Keratinocyte (primary cell): Measurements from ENCODE around the gene HYAL2. TPM values are rescaled to one million over a fixed set of nuclear protein-coding genes. Genes with fewer than 3 reads are reported as not detected.

Source experiments
- DNase-seq: peaks from one replicate; pipeline ENCODE4 v3.0.0-alpha.2; 2011; ENCODE audit warnings: low read depth, missing footprints, low spot score
- FAIRE-seq: peaks from 2 replicates; lab custom pipeline; 2011; peaks lifted over from hg19 to GRCh38; lab: Jason Lieb, UNC
- H2AFZ ChIP-seq: 2 replicates; pipeline ENCODE4 v1.6.0; 2012; ENCODE audit warnings: low read length, control low read depth, inconsistent platforms; ENCODE audit not compliant: control insufficient read depth
- H3K27ac ChIP-seq: 2 replicates; pipeline ENCODE4 v1.5.1; 2011; ENCODE audit warnings: low read length; ENCODE audit not compliant: control insufficient read depth, insufficient read depth
- H3K27me3 ChIP-seq: 3 replicates; pipeline ENCODE4 v1.6.0; 2011; ENCODE audit warnings: low read length; ENCODE audit not compliant: control insufficient read depth, insufficient read depth; ENCODE audit errors: extremely low read depth
- H3K36me3 ChIP-seq, 2 experiments: 2 replicates in 1 of 2; 3 replicates in 1 of 2; pipeline ENCODE4 v1.5.1; 2011; ENCODE audit warnings: low read length in 2 of 2, mild to moderate bottlenecking in 1 of 2; ENCODE audit not compliant: control insufficient read depth in 2 of 2, insufficient read depth in 2 of 2; ENCODE audit errors: extremely low read depth in 1 of 2
- H3K4me1 ChIP-seq: 3 replicates; pipeline ENCODE4 v1.5.1; 2011; ENCODE audit warnings: low read length; ENCODE audit not compliant: control insufficient read depth, insufficient read depth; ENCODE audit errors: extremely low read depth
- H3K4me2 ChIP-seq: 3 replicates; pipeline ENCODE4 v1.6.0; 2011; ENCODE audit warnings: low read depth, low read length; ENCODE audit not compliant: control insufficient read depth, insufficient read depth; ENCODE audit errors: extremely low read depth
- H3K4me3 ChIP-seq, 3 experiments: fragments of 200-600 bp in 1 of 3; sonication (generic) in 1 of 3; 2 replicates in 2 of 3; 3 replicates in 1 of 3; pipeline ENCODE4 v1.5.1; 2011 to 2016; ENCODE audit warnings: low read length in 3 of 3, mild to moderate bottlenecking in 3 of 3, control low read depth in 2 of 3, inconsistent platforms in 1 of 3, low read depth in 1 of 3, mixed read lengths in 1 of 3, mixed run types in 1 of 3, moderate library complexity in 1 of 3; ENCODE audit not compliant: control insufficient read depth in 2 of 3, insufficient read depth in 2 of 3; ENCODE audit errors: extremely low read depth in 1 of 3
- H3K79me2 ChIP-seq: 2 replicates; pipeline ENCODE4 v1.6.0; 2012; ENCODE audit warnings: low read length; ENCODE audit not compliant: control insufficient read depth, insufficient read depth
- H3K9ac ChIP-seq: 3 replicates; pipeline ENCODE4 v1.6.0; 2011; ENCODE audit warnings: low read length; ENCODE audit not compliant: control insufficient read depth, insufficient read depth; ENCODE audit errors: extremely low read depth
- H3K9me1 ChIP-seq: 3 replicates; pipeline ENCODE4 v1.6.0; 2011; ENCODE audit warnings: low read length; ENCODE audit not compliant: control insufficient read depth, insufficient read depth; ENCODE audit errors: extremely low read depth
- H3K9me3 ChIP-seq: 2 replicates; pipeline ENCODE4 v1.5.1; 2012; ENCODE audit warnings: low read depth, low read length; ENCODE audit not compliant: control insufficient read depth
- H4K20me1 ChIP-seq: 3 replicates; pipeline ENCODE4 v1.6.0; 2011; ENCODE audit warnings: low read length; ENCODE audit not compliant: control insufficient read depth, insufficient read depth; ENCODE audit errors: extremely low read depth
- EZH2 ChIP-seq: IDR thresholded peaks from one replicate; pipeline ENCODE4 v1.6.1; 2012; ENCODE audit warnings: inconsistent platforms, mild to moderate bottlenecking, low read length, moderate library complexity
- dilution Hi-C: fragments of 300-500 bp; cut with MboI; formaldehyde crosslinking; loops from one replicate; pipeline ENCODE4 v1.7.0; 2020; ENCODE audit warnings: low sequenced_read_pairs; ENCODE audit not compliant: extremely low pct_ligation_motif_present
- polyA plus RNA-seq, 5 experiments: library from polyadenylated mRNA; depleted of rRNA in 3 of 5; stranded (reverse) in 3 of 5; stranded (forward) in 1 of 5; unstranded in 1 of 5; fragments of >200 nt; gene quantifications; 1 replicate in 1 of 5; 2 replicates in 3 of 5; 3 replicates in 1 of 5; pipeline versions ENCODE4 v1.2.1 to v1.2.3, GENCODE V29; 2011 to 2012; ENCODE audit warnings: missing spikeins in 2 of 5, low read depth in 1 of 5, low replicate concordance in 1 of 5
- TF ChIP-seq, protein P1 (sequence below), 3 experiments: IDR thresholded peaks in 1 of 3; conservative IDR thresholded peaks in 1 of 3; optimal IDR thresholded peaks in 1 of 3; 2 replicates in 2 of 3; 3 replicates in 1 of 3; pipeline versions ENCODE3 to v1.5.1; 2011; ENCODE audit warnings: low read length in 3 of 3, mild to moderate bottlenecking in 3 of 3, moderate library complexity in 2 of 3, control low read depth in 1 of 3, inconsistent platforms in 1 of 3; ENCODE audit not compliant: insufficient read depth in 2 of 3; ENCODE audit errors: extremely low read depth in 1 of 3

HYAL2 gene
- polyA plus RNA-seq, 1 donor (not counting 4 experiments of a cell fraction or from before 2014, with no cell fraction given): 42.8 TPM

- FAIRE-seq: no peak
- peaks cover 72% of the 10 kb centered on the region for H3K79me2 ChIP-seq
- H2AFZ ChIP-seq: no peak overlapping the region
- no peaks in the 10 kb centered on the region for H3K9me1 ChIP-seq
- dilution Hi-C loops: no loop called here
- no peak for DNase-seq
- H3K4me2 ChIP-seq: no peak overlapping the region
- no peaks in the 10 kb centered on the region for H3K9me3 ChIP-seq
- no peak overlapping the region for H3K27ac ChIP-seq
- TF ChIP-seq EZH2: no peak
- TF ChIP-seq, protein P1, sequence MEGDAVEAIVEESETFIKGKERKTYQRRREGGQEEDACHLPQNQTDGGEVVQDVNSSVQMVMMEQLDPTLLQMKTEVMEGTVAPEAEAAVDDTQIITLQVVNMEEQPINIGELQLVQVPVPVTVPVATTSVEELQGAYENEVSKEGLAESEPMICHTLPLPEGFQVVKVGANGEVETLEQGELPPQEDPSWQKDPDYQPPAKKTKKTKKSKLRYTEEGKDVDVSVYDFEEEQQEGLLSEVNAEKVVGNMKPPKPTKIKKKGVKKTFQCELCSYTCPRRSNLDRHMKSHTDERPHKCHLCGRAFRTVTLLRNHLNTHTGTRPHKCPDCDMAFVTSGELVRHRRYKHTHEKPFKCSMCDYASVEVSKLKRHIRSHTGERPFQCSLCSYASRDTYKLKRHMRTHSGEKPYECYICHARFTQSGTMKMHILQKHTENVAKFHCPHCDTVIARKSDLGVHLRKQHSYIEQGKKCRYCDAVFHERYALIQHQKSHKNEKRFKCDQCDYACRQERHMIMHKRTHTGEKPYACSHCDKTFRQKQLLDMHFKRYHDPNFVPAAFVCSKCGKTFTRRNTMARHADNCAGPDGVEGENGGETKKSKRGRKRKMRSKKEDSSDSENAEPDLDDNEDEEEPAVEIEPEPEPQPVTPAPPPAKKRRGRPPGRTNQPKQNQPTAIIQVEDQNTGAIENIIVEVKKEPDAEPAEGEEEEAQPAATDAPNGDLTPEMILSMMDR (optimal IDR thresholded peaks at IDR 0.05 in 1 of 3, IDR thresholded peaks at IDR 0.05 in 1 of 3, conservative IDR thresholded peaks at IDR 0.05 in 1 of 3; ENCODE audit: extremely low read depth in 1 of 3, insufficient read depth in 2 of 3, low read length in 3 of 3): no peak
- peaks cover 31 to 33% of the 10 kb centered on the region in 2 experiments for H3K36me3 ChIP-seq
- no peaks in the 10 kb centered on the region for H3K27me3 ChIP-seq
- H3K4me3 ChIP-seq: no peak overlapping the region
- H4K20me1 ChIP-seq: peaks cover 7% of the 10 kb centered on the region
- H3K4me1 ChIP-seq: peaks cover 34% of the 10 kb centered on the region
- no peak overlapping the region for H3K9ac ChIP-seq
These were observed 8.9 kb upstream of the HYAL2 start for GRCh38 chr3:50331364-50331907.

GRCh38 chr3:50330330-50330729 is 7.8 kb upstream of the HYAL2 start:
- FAIRE-seq (no peak), DNase-seq (no peak)
- H3K79me2 ChIP-seq: peaks cover 67% of the 10 kb centered on the region
- no peak overlapping the region for H2AFZ ChIP-seq
- peaks cover 31 to 41% of the 10 kb centered on the region in 2 experiments for H3K36me3 ChIP-seq
- H3K27me3 ChIP-seq: no peaks in the 10 kb centered on the region
- H4K20me1 ChIP-seq: peaks cover 7% of the 10 kb centered on the region
- H3K9ac ChIP-seq: no peak overlapping the region
- H3K9me1 ChIP-seq: no peaks in the 10 kb centered on the region
- H3K27ac ChIP-seq: no peak overlapping the region
- dilution Hi-C loops: no loop called here
- no peak overlapping the region for H3K4me2 ChIP-seq
- no peak for TF ChIP-seq EZH2
- TF ChIP-seq, protein P1 (optimal IDR thresholded peaks at IDR 0.05 in 1 of 3, IDR thresholded peaks at IDR 0.05 in 1 of 3, conservative IDR thresholded peaks at IDR 0.05 in 1 of 3; ENCODE audit: extremely low read depth in 1 of 3, insufficient read depth in 2 of 3, low read length in 3 of 3): no peak
- no peak overlapping the region for H3K4me3 ChIP-seq
- peaks cover 25% of the 10 kb centered on the region for H3K4me1 ChIP-seq
- no peaks in the 10 kb centered on the region for H3K9me3 ChIP-seq
